PFSK-1 (cell line): Measurements from ENCODE around the gene PNPLA7.

Source experiments
- FOXP2 ChIP-seq: optimal IDR thresholded peaks from 2 replicates; pipeline ENCODE3; 2011; ENCODE audit warnings: borderline replicate concordance, control low read depth, inconsistent platforms; ENCODE audit not compliant: insufficient read depth; ENCODE audit errors: extremely low read length, extremely low read depth
- POLR2AphosphoS5 ChIP-seq: IDR thresholded peaks from 2 replicates; pipeline ENCODE4 v1.6.1; 2012; ENCODE audit warnings: low read depth, mild to moderate bottlenecking, control low read depth, low read length, moderate library complexity
- REST ChIP-seq, 2 experiments: IDR thresholded peaks; 2 replicates each; pipeline versions ENCODE4 v1.6.1 to v1.8.0; 2011 to 2012; ENCODE audit warnings: low read depth in 2 of 2, low read length in 2 of 2, control low read depth in 1 of 2, inconsistent platforms in 1 of 2, mild to moderate bottlenecking in 1 of 2, moderate library complexity in 1 of 2; ENCODE audit not compliant: insufficient read depth in 1 of 2
- SIN3A ChIP-seq: IDR thresholded peaks from 2 replicates; pipeline ENCODE4 v1.6.1; 2012; ENCODE audit warnings: mild to moderate bottlenecking, low read length, moderate library complexity, borderline replicate concordance; ENCODE audit not compliant: insufficient read depth
- TAF1 ChIP-seq: IDR thresholded peaks from 2 replicates; pipeline ENCODE4 v1.6.1; 2012; ENCODE audit warnings: low read length, control low read depth, borderline replicate concordance; ENCODE audit not compliant: insufficient read depth

The PNPLA7 gene

GRCh38 chr9:137487454-137488326 lies 62.5 kb downstream of the PNPLA7 start:
- TF ChIP-seq SIN3A (no peak), REST (IDR thresholded peaks at IDR 0.05; ENCODE audit: insufficient read depth in 1 of 2, low read depth in 2 of 2, low read length in 2 of 2) (no peak), TAF1 (no peak), POLR2AphosphoS5 (no peak), FOXP2 (no peak)

GRCh38 chr9:137486545-137487453 lies 63.4 kb downstream of the PNPLA7 start:
- TF ChIP-seq REST (IDR thresholded peaks at IDR 0.05; ENCODE audit: insufficient read depth in 1 of 2, low read depth in 2 of 2, low read length in 2 of 2): no peak
- no peak for TF ChIP-seq SIN3A
- TF ChIP-seq TAF1: no peak
- no peak for TF ChIP-seq POLR2AphosphoS5
- no peak for TF ChIP-seq FOXP2

GRCh38 chr9:137486141-137486490 lies 64.1 kb downstream of the PNPLA7 start:
- TF ChIP-seq REST (IDR thresholded peaks at IDR 0.05; ENCODE audit: insufficient read depth in 1 of 2, low read depth in 2 of 2, low read length in 2 of 2) (no peak), SIN3A (no peak), FOXP2 (no peak), TAF1 (no peak), POLR2AphosphoS5 (no peak)

- no peak for TF ChIP-seq REST (IDR thresholded peaks at IDR 0.05; ENCODE audit: insufficient read depth in 1 of 2, low read depth in 2 of 2, low read length in 2 of 2)
- TF ChIP-seq FOXP2: no peak
- TF ChIP-seq TAF1: no peak
- TF ChIP-seq SIN3A: no peak
- no peak for TF ChIP-seq POLR2AphosphoS5
Observed at GRCh38 chr9:137485343-137486140, 64.7 kb downstream of the PNPLA7 start.
